Fibroblast of the aortic adventitia (primary cell): ENCODE results near the gene MOB2. TPM values are rescaled to one million over a fixed set of nuclear protein-coding genes. Genes with fewer than 3 reads are reported as not detected.

Experiments used
- DNase-seq: peaks from one replicate; pipeline ENCODE4 v3.0.0-alpha.2; 2010; ENCODE audit warnings: low read depth
- H3K4me3 ChIP-seq: 2 replicates; pipeline ENCODE4 v1.5.1; 2011; ENCODE audit warnings: low read depth, mild to moderate bottlenecking, control low read depth, low read length, moderate library complexity
- total RNA-seq: library from RNA; depleted of rRNA; stranded (reverse); fragments of >200 nt; gene quantifications from 2 replicates; pipeline ENCODE4 v1.2.3, GENCODE V29; 2012; ENCODE audit warnings: low replicate concordance
- TF ChIP-seq, protein P1 (sequence below): IDR thresholded peaks from 2 replicates; pipeline ENCODE4 v1.5.1; 2011; ENCODE audit warnings: mild to moderate bottlenecking, low read length, control low read depth, inconsistent platforms; ENCODE audit not compliant: insufficient read depth

Gene MOB2
- total RNA-seq, 1 donor = 13.9 TPM

DNA sequence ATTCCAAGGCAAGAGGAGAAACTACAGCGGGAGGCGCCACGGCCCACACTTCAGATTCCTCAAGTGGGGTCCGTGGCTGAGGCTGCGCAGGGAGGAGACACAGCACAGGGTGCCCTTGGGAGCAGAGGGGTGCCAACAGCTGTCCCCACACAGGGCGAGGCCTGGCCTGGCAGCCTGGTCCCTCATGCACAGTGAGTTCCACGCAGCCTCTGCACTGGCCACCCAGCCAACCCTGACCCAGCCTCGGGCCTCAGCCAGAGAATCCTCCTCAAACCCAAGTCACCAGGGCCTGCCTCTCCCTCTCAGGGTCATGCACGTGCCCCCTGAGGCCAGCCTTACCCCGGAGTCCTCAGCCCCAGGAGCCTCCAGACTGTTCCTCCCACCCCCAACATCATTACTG lies 22.4 kb upstream of the MOB2 start:
- H3K4me3 ChIP-seq = no peak overlapping the region
- TF ChIP-seq, protein P1, sequence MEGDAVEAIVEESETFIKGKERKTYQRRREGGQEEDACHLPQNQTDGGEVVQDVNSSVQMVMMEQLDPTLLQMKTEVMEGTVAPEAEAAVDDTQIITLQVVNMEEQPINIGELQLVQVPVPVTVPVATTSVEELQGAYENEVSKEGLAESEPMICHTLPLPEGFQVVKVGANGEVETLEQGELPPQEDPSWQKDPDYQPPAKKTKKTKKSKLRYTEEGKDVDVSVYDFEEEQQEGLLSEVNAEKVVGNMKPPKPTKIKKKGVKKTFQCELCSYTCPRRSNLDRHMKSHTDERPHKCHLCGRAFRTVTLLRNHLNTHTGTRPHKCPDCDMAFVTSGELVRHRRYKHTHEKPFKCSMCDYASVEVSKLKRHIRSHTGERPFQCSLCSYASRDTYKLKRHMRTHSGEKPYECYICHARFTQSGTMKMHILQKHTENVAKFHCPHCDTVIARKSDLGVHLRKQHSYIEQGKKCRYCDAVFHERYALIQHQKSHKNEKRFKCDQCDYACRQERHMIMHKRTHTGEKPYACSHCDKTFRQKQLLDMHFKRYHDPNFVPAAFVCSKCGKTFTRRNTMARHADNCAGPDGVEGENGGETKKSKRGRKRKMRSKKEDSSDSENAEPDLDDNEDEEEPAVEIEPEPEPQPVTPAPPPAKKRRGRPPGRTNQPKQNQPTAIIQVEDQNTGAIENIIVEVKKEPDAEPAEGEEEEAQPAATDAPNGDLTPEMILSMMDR = no peak
- DNase-seq = no peak

DNA sequence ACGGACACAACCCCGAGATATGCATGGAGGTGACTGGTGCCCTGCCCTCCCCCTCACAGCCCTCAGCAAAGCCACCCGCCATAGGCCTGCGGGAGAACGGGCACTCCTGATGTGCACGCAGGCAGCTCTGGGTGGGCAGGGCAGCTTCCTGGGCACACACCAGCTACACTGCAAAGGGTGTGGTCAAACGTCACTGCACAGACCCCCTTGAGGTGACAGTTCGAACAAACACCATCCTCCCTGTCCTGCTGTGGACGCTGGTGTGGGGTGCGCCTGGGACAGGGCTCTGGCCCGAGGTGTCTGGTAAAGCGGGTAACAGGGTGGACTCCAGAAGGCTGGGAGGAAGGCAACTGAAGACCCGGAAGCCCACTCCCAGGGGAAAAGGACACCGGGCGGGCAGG lies 21.9 kb upstream of the MOB2 start:
- no peak for DNase-seq
- TF ChIP-seq, protein P1 = no peak

DNA sequence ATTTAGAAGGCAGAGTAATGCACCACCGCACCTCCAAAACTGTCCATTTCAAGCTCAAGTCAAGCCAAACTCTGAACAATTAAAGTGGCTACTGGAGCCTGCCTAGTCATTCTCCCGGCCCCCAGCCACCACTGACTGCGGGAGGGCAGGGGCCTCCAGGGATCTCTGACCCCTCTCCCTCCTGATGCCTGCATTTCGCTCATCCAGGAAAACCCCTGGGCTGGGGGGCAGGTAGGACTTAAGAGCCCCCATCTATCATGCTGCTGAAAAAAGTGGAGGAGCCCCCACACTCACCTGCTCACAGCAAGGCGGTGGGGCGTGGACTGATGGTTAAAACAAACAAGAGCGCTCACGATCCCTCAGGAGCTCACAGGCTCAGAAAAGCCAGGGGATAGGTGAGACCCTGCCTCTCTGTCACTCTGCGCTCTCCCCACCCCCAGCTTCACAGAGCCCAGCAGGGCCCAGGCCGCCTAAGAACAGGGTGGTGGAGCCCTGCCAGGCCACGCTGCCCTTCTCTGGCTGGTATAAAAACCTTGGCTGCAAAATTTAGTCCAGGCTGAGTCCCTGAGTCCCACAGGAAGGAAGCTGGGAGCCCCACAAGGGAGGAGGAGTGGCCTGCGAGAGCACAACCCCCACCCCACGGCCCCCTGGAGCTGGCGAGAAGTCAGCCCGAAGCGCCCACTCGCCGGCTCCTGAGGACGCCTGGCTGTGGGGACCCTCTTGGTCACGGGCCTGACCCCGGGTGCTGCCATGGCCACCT lies 21.0 kb upstream of the MOB2 start:
- DNase-seq = no peak

More for the DNA sequence above, 21.9 kb upstream of the MOB2 start:
- H3K4me3 ChIP-seq = no peak overlapping the region

DNA sequence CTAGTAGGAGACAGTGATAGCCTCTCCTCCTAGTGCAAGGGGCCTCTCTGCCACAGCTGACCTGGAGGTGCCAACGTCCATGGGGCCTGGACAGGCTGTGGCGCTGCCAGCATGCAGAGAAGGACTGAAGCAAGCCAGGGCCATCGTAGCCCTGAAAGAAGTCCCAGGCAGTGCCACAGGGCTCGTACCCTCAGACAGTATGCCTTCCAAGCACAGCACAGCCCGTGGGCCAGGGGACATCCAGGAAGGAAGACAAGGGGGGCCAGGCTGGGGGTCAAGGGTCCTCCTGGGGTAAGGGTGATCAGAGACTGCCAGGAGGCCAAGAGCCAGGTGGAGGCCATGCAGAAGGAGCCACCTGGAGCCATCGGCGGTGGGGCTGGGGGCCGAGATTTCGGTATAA lies 20.4 kb upstream of the MOB2 start:
- no peak overlapping the region for H3K4me3 ChIP-seq
- TF ChIP-seq, protein P1 = no peak
- DNase-seq = no peak

More for the DNA sequence above, 21.0 kb upstream of the MOB2 start:
- TF ChIP-seq, protein P1 = no peak
- no peak overlapping the region for H3K4me3 ChIP-seq

DNA sequence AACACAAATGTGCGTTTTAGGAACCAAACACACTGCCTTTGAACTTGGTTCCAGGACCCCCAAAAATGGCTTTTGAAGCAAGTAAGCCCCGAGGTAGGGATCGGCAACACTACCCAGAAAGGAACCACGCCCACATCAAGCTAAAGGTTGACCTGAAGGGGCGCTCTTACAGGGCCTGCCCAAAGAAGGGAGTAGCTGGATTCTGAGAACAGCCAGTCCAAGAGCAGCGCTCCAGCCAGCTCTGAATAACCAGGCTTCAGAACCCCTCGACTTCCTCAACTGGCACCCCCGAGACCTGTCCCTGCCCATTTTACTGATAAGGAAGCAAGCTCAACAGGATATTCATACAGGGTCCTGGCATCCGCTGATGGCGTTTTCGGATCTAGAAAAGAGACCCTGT lies 18.9 kb upstream of the MOB2 start:
- no peak for DNase-seq
- TF ChIP-seq, protein P1 = no peak
- no peak overlapping the region for H3K4me3 ChIP-seq

DNA sequence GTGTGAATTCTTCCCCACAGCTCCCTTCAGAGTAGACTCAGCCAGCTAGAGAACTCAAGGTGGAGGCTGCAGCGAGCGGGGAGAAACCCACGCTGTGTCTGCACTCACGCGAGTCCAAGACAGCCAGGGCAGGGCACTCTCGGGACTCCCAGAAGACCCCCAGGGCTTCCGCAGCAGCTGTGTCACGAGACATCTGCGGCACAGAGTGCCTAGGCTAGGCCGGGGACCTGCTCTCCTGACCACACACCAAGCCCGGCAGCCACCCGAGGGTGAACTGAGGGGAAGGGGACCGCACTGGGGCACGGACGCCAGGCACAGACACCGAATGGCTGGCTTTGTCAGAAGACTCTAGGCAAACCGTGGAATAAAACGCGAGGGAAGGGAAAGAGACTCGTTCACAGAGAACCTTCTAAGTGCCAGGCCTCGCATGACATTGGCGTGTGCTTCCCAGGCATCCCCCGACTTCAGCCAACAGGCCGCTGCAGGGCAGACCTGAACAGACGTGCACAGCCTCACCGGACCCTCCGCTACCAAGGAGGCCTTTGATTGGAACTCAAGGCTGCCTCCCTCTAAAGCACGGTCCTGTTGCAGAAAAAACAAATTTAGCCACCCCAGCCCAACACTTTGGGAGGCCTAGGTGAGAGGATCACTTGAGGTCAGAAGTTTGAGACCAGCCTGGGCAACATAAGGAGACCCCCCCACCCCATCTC lies 18.2 kb upstream of the MOB2 start:
- TF ChIP-seq, protein P1 = no peak
- no peak for DNase-seq
- H3K4me3 ChIP-seq = no peak overlapping the region

DNA sequence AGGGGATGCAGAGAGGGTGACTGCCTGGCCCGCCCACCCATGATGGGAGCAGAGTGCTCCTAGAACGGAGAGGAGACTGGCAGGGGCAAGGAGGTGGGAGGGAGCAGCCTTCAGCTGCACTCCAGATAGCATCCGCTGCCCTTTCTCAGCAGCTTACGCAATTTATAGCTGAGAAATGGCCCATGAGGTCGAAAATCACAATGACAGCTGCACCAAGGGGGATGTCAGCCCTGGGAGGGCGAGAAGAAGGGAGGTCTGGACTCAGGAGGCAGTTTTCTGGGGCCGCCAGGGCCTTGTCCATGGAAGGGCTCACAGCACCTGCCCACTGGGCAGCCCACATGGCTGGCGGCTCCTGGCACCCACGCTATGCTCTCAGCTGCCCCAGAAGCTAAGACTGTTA lies 17.6 kb upstream of the MOB2 start:
- DNase-seq = no peak
- no peak overlapping the region for H3K4me3 ChIP-seq
- TF ChIP-seq, protein P1 = no peak
